H9 (cell line): ENCODE data around the gene HLA-DOA. TPM values are rescaled to one million over a fixed set of nuclear protein-coding genes. Genes with fewer than 3 reads are reported as not detected.

Source experiments
- DNase-seq: peaks from one replicate; pipeline ENCODE4 v3.0.0-alpha.2; 2017
- H2AFZ ChIP-seq: one replicate; pipeline ENCODE4 v1.6.1; 2013; ENCODE audit warnings: mild to moderate bottlenecking, low read length, control low read depth, moderate library complexity
- H2AK5ac ChIP-seq: 2 replicates; pipeline ENCODE4 v1.6.1; 2013; ENCODE audit warnings: low read length, control low read depth, mixed read lengths; ENCODE audit not compliant: insufficient read length
- H2BK120ac ChIP-seq: one replicate; pipeline ENCODE4 v1.6.1; 2013; ENCODE audit warnings: low read depth, mild to moderate bottlenecking, low read length, control low read depth, inconsistent platforms; ENCODE audit not compliant: poor library complexity, severe bottlenecking
- H2BK12ac ChIP-seq: 2 replicates; pipeline ENCODE4 v1.6.1; 2013; ENCODE audit warnings: low read length, control low read depth, mixed read lengths, low read depth; ENCODE audit not compliant: insufficient read length
- H2BK15ac ChIP-seq: 2 replicates; pipeline ENCODE4 v1.6.1; 2013; ENCODE audit warnings: low read depth, low read length, control low read depth
- H2BK20ac ChIP-seq: one replicate; pipeline ENCODE4 v1.6.1; 2013; ENCODE audit warnings: low read depth, mild to moderate bottlenecking, low read length, control low read depth, inconsistent platforms; ENCODE audit not compliant: poor library complexity, severe bottlenecking
- H2BK5ac ChIP-seq: 2 replicates; pipeline ENCODE4 v1.6.1; 2013; ENCODE audit warnings: low read length, control low read depth, mixed read lengths; ENCODE audit not compliant: insufficient read length
- H3K14ac ChIP-seq: 2 replicates; pipeline ENCODE4 v1.6.1; 2013; ENCODE audit warnings: low read length, control low read depth; ENCODE audit not compliant: insufficient read depth
- H3K18ac ChIP-seq: 2 replicates; pipeline ENCODE4 v1.6.1; 2013; ENCODE audit warnings: low read depth, mild to moderate bottlenecking, mixed read lengths, low read length, control low read depth; ENCODE audit not compliant: insufficient read length
- H3K23ac ChIP-seq: 2 replicates; pipeline ENCODE4 v1.6.1; 2013; ENCODE audit warnings: low read length, control low read depth, mixed read lengths, low read depth; ENCODE audit not compliant: insufficient read length
- H3K23me2 ChIP-seq: 2 replicates; pipeline ENCODE4 v1.6.1; 2013; ENCODE audit warnings: low read depth, mild to moderate bottlenecking, mixed read lengths, low read length, control low read depth; ENCODE audit not compliant: insufficient read length, poor library complexity, severe bottlenecking
- H3K27ac ChIP-seq: 2 replicates; pipeline ENCODE4 v1.5.1; 2013; ENCODE audit warnings: low read length, control low read depth, mixed read lengths, low read depth; ENCODE audit not compliant: insufficient read length
- H3K27me3 ChIP-seq: 2 replicates; pipeline ENCODE4 v1.6.1; 2013; ENCODE audit warnings: low read length, control low read depth, inconsistent platforms; ENCODE audit not compliant: insufficient read depth
- H3K4ac ChIP-seq: 2 replicates; pipeline ENCODE4 v1.6.1; 2013; ENCODE audit warnings: low read depth, mild to moderate bottlenecking, control low read depth, inconsistent platforms, low read length, moderate library complexity
- H3K4me1 ChIP-seq: 2 replicates; pipeline ENCODE4 v1.6.1; 2013; ENCODE audit warnings: low read length, control low read depth, inconsistent platforms; ENCODE audit not compliant: insufficient read depth
- H3K4me2 ChIP-seq: 2 replicates; pipeline ENCODE4 v1.6.1; 2013; ENCODE audit warnings: low read length, control low read depth, mixed read lengths; ENCODE audit not compliant: insufficient read length, insufficient read depth
- H3K56ac ChIP-seq: 2 replicates; pipeline ENCODE4 v1.6.1; 2013; ENCODE audit warnings: low read depth, mild to moderate bottlenecking, mixed read lengths, low read length, control low read depth; ENCODE audit not compliant: insufficient read length
- H3K79me1 ChIP-seq: 2 replicates; pipeline ENCODE4 v1.6.1; 2013; ENCODE audit warnings: low read depth, mild to moderate bottlenecking, moderate library complexity, low read length, control low read depth, inconsistent platforms; ENCODE audit not compliant: insufficient read depth, poor library complexity, severe bottlenecking
- H3K79me2 ChIP-seq: 2 replicates; pipeline ENCODE4 v1.6.1; 2013; ENCODE audit warnings: low read length, control low read depth, inconsistent platforms; ENCODE audit not compliant: insufficient read depth
- H3K9ac ChIP-seq: 2 replicates; pipeline ENCODE4 v1.6.1; 2013; ENCODE audit warnings: low read length, control low read depth, mixed read lengths; ENCODE audit not compliant: insufficient read length; ENCODE audit errors: extremely low read depth
- H3K9me3 ChIP-seq: one replicate; pipeline ENCODE4 v1.6.1; 2013; ENCODE audit warnings: low read depth, low read length, inconsistent platforms; ENCODE audit not compliant: control insufficient read depth
- H3T11ph ChIP-seq: one replicate; pipeline ENCODE4 v1.6.1; 2013; ENCODE audit warnings: mild to moderate bottlenecking, low read length, control low read depth, inconsistent platforms
- H4K20me1 ChIP-seq: one replicate; pipeline ENCODE4 v1.6.1; 2013; ENCODE audit not compliant: control insufficient read depth, insufficient read length, insufficient read depth
- H4K5ac ChIP-seq: 2 replicates; pipeline ENCODE4 v1.6.1; 2013; ENCODE audit warnings: low read depth, mild to moderate bottlenecking, mixed read lengths, low read length, control low read depth; ENCODE audit not compliant: insufficient read length
- H4K8ac ChIP-seq: replicated peaks from 2 replicates; pipeline ENCODE4 v1.6.1; 2013; ENCODE audit warnings: low read length, control low read depth, mixed read lengths, low read depth; ENCODE audit not compliant: insufficient read length
- H4K91ac ChIP-seq: 2 replicates; pipeline ENCODE4 v1.6.1; 2013; ENCODE audit warnings: low read depth, mild to moderate bottlenecking, moderate library complexity, mixed read lengths, low read length, control low read depth; ENCODE audit not compliant: insufficient read length
- H3K27ac Mint-ChIP-seq, 3 experiments: 2 replicates in 2 of 3; 3 replicates in 1 of 3; pipeline ENCODE4 v1.8.0; 2020 to 2021; ENCODE audit warnings: mixed read lengths in 3 of 3, mild to moderate bottlenecking in 1 of 3, moderate library complexity in 1 of 3
- H3K27me3 Mint-ChIP-seq: 2 replicates; pipeline ENCODE4 v1.8.0; 2021; ENCODE audit warnings: low read depth, mild to moderate bottlenecking, moderate library complexity, mixed read lengths
- H3K36me3 Mint-ChIP-seq, 3 experiments: 2 replicates in 2 of 3; 3 replicates in 1 of 3; pipeline ENCODE4 v1.8.0; 2020 to 2021; ENCODE audit warnings: low read depth in 3 of 3, mixed read lengths in 3 of 3; ENCODE audit not compliant: insufficient read depth in 1 of 3
- H3K4me1 Mint-ChIP-seq, 2 experiments: 2 replicates each; pipeline ENCODE4 v1.8.0; 2020; ENCODE audit warnings: mixed read lengths in 2 of 2
- H3K4me3 Mint-ChIP-seq, 2 experiments: 2 replicates in 1 of 2; 3 replicates in 1 of 2; pipeline ENCODE4 v1.8.0; 2020 to 2021; ENCODE audit warnings: mild to moderate bottlenecking in 2 of 2, mixed read lengths in 2 of 2, moderate library complexity in 1 of 2
- H3K9me3 Mint-ChIP-seq, 2 experiments: 2 replicates in 1 of 2; 3 replicates in 1 of 2; pipeline ENCODE4 v1.8.0; 2020; ENCODE audit warnings: mild to moderate bottlenecking in 2 of 2, mixed read lengths in 2 of 2, moderate library complexity in 1 of 2
- CTCF ChIP-seq: fragments of 200-600 bp; sonication (generic); conservative IDR thresholded peaks from 3 replicates; pipeline ENCODE4 v1.8.0; 2021; ENCODE audit warnings: antibody characterized with exemption, mild to moderate bottlenecking
- WGBS: extraction: QIAGEN DNeasy Blood & Tissue Kit; methylation state at CpG from one replicate; pipeline ENCODE4 v1.1.7; 2013; ENCODE audit warnings: missing lambda C conversion rate, low lambda C conversion rate, mixed read lengths; ENCODE audit not compliant: insufficient read length; ENCODE audit errors: extremely low coverage; 5-methylcytosine and 5-hydroxymethylcytosine counted together
- total RNA-seq: library from RNA; stranded (reverse); gene quantifications from 2 replicates; pipeline ENCODE4 v1.2.1, GENCODE V29; 2021

Gene HLA-DOA
- total RNA-seq, 1 experiment from 2014 or later, result 15.6 TPM

GRCh38 chr6:33010356-33010755 lies 965 bp upstream of the HLA-DOA start:
- H3K79me1 ChIP-seq, result no peaks in the 10 kb centered on the region
- DNase-seq, result no peak
- no peak overlapping the region for H3K56ac ChIP-seq
- peak overlapping the region; percentile 51 for H2BK20ac ChIP-seq
- H3K4me1 Mint-ChIP-seq, result peaks cover 27 to 31% of the 10 kb centered on the region in 2 experiments
- no peak overlapping the region for H2BK15ac ChIP-seq
- H2BK120ac ChIP-seq, result no peak overlapping the region
- H3K23ac ChIP-seq, result no peak overlapping the region
- TF ChIP-seq CTCF, result no peak
- H3T11ph ChIP-seq, result no peak overlapping the region
- H3K23me2 ChIP-seq, result no peaks in the 10 kb centered on the region
- no peak overlapping the region; a peak in 1 of 7 replicates for H3K27ac Mint-ChIP-seq
- no peak overlapping the region for H4K5ac ChIP-seq
- no peak overlapping the region for H3K18ac ChIP-seq
- no peak overlapping the region for H3K9ac ChIP-seq
- peaks cover 2% of the 10 kb centered on the region for H3K4me1 ChIP-seq
- H2BK12ac ChIP-seq, result no peak overlapping the region
- no peaks in the 10 kb centered on the region for H3K27me3 ChIP-seq
- H3K14ac ChIP-seq, result no peak overlapping the region
- H3K79me2 ChIP-seq, result no peaks in the 10 kb centered on the region; the same call in 1 of the 2 replicates
- H4K91ac ChIP-seq, result no peak overlapping the region
- no peak overlapping the region for H2BK5ac ChIP-seq
- no peak overlapping the region for H4K8ac ChIP-seq
- no peaks in the 10 kb centered on the region for H3K9me3 ChIP-seq
- no peak overlapping the region for H3K27ac ChIP-seq
- WGBS, result no CpG with 5 or more reads among the region's 7 CpGs
- H2AFZ ChIP-seq, result no peak overlapping the region
- no peak overlapping the region for H2AK5ac ChIP-seq
- no peaks in the 10 kb centered on the region for H4K20me1 ChIP-seq
- H3K27me3 Mint-ChIP-seq, result no peaks in the 10 kb centered on the region; the same call in 1 of the 2 replicates
- H3K4me2 ChIP-seq, result peak overlapping the region; percentile 70
- H3K9me3 Mint-ChIP-seq, result no peaks in the 10 kb centered on the region; a peak in 1 of 5 replicates
- peaks cover 9 to 18% (median 15%) of the 10 kb centered on the region in 3 experiments; a peak in 6 of 7 replicates for H3K36me3 Mint-ChIP-seq
- no peak overlapping the region for H3K4ac ChIP-seq
- H3K4me3 Mint-ChIP-seq, result peak overlapping the region; percentile 6 to 43; a peak in 2 of 5 replicates
